Renal cortex interstitium (tissue), 11 donors: ENCODE results near the gene CLSTN2. TPM values are rescaled to one million over a fixed set of nuclear protein-coding genes. Genes with fewer than 3 reads are reported as not detected.
A peak's percentile ranks its signal among the peaks of the same experiment; 100 is the strongest.

ENCODE experiments used
- DNase-seq, 11 donors: peaks; one replicate each; pipeline ENCODE4 v3.0.0-alpha.2; 2013; ENCODE audit warnings: low read depth in 9 of 11, low spot score in 4 of 11; ENCODE audit errors: extremely low read depth in 1 of 11
- polyA plus RNA-seq, 3 donors: library from polyadenylated mRNA; unstranded; fragments of 120-200 nt; gene quantifications; one replicate each; pipeline ENCODE4 v1.2.1, GENCODE V29; 2013; ENCODE audit not compliant: insufficient read length in 3 of 3

The CLSTN2 gene
- polyA plus RNA-seq, 3 donors, result 1.3 to 2.6 (median 1.9) TPM

DNA sequence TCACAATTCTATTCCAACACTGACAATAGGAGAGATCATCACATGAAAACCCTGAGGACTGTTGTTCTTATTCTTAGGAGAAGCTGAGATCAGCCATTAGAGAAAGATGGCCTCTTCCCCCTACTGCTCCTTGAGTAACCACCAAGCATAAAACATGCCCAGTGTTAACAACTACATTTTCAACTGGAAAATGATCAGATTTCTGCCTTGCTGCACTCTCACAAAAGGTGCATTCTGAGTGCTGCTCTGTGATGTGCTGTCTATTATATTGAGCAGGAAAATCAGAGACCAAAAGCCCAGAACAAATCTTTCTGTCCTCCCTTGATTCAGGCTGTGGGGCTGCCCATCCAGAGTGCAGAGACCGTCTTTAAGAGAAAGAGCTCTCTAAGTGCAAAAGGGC is 438.2 kb downstream of the CLSTN2 start:
- DNase-seq, result no peak

DNA sequence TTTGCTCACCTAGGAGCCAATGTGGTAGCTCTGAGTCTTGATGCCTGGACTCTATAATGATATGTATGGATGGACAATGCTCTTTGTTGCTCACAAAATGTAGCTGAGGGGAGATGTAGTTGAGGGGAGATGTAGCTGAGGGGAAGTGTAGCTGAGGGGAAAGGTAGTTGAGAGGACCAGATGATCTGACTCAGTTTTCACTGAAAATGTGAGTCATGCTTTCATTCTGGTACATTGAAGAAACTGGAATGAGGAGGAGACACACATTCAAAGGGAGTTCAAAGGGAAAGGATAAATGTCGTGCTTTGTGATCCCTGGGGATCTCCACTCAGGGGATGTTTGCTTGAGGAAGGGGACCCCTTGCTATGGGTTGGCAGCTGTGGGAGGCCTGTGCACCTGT is 440.0 kb downstream of the CLSTN2 start:
- no peak for DNase-seq

DNA sequence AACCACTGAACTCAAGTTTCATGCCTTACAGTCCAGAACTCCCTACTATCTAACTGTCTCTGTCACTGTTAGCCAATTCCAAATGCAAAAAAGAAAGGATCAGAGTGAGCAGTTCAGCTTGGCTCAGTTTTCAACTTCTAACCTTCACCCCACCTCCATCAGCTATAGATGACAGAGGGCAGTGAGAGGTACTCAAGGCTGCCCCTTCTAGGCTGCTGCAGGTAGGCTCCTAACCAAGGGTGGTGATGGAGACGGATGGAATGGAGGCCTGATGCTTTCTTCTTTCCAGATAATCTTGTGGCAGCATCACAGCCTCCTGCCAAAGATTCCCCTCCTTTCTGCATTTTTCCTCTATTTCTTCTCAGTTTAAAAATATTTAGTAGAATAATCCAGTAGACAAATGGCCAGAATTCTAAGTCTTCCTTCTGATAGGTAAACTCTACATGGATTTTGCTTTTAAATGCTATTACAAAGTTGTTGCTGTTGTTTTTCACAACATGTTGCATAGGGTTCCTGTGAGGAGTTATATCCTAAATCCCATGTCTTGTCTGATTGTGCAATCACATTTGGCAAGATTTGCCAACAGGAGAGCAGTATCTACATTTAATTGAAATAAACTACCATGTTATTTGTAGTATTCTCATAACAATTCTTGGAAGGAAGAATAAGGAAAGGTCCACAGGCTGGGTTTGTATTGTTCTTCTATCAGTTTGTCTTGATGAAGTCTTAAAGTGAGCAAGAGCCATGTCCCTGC is 441.3 kb downstream of the CLSTN2 start:
- no peak for DNase-seq

DNA sequence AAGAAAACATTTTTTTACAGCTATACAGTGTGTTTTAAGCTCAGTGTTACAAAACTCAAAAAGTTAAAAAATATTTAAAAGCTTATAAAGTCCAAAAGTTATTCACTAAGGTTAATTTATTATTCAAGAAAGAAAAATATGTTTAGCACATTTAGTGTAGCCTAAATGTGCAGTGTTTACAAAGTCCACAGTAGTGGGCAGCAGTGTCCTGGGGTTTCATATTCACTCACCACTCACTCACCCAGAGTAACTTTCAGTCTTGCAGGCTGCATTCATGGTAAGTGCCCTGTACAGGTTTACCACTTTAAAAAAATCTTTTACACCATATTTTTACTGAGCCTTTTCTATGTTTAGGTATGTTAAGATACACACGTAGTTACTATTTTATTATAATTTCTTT is 442.7 kb downstream of the CLSTN2 start:
- DNase-seq, result no peak

DNA sequence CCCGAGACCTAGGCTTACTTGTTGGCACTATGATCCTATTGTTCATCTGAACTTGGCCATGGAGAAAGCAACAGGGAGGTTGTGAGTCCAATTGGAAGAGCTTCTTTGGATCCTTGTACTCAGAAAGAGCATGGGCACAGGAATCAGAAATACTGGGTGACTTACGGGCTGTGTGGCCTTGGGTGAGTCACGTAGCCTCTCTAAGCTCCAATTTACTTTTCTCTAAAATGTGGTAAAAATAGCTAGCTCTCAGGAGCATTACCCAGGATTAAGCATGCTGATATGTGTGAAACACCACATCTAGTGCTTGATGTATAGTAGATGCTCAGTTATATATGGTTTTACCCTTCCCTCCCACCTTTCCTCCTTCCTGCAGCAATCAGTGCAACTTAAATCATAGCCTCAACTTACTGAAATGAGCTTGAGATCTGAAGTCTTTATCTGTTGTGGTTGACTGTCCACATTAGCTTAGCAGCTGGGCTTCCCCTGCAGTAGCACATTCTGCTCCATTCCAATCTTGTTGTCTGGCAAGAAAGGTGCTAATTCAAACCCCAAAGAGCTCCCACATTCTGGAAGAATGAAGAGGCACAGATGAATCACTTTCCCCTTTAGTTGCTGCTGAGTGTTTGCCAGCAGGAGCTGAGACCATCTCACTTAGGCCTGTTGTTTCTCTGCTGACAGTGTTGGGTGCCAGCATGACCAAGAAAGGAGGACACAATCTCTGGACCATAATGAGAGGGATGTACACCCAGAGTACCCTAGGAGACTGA is 443.8 kb downstream of the CLSTN2 start:
- no peak for DNase-seq

DNA sequence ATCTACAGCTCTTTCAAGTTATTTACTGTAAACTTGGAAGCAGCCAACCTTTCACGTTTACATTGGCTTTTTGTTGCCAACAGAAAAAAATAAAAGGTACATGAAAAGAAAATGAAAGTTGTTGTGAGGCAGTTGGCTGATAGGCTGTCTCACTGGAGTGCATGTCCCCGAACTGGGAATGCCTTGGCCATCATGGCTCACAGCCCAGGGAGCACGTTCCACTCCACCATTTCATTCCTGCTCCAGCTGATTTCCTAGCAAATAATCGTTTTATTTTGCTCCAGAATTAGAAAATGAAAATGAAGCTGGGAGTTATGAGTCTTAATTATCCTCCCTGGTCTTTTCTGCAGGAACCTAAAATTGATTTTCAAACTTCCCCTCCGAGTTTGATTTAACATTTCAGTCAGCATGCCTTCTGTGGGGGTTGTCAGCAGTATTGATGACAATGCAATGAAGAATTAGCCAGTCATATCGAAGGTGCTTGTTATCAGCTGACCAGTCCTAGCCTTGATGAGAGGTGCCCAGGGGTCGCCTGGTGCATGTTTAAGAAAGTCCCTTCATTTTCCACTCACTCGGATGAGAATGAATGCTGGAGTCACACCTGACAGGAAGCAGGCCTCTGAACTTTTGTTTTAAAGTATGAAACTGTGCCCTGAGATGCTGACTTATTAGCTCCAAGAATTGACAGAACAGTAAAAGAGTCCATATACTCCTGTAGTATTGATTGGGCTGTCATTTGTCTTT is 449.2 kb downstream of the CLSTN2 start:
- DNase-seq, result no peak

DNA sequence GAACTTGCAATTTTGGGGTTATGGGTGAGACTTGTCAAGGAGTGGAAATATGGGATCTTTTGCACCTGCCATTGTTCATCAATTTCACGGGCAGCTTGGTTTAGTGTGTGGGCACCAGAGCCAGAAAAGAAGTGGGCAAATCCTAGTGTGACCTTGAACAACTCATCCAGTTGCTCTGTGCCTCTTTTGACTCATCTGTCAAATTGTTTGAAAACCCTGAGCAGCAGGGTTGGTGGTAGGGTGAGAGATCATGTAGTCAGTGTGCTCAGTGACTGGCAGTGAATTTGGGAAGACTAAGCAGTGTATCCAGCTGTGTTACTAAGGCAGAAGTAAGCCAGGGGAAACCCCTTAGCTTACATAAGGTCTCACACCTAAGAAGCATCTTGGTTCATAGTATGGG is 449.9 kb downstream of the CLSTN2 start:
- no peak for DNase-seq

DNA sequence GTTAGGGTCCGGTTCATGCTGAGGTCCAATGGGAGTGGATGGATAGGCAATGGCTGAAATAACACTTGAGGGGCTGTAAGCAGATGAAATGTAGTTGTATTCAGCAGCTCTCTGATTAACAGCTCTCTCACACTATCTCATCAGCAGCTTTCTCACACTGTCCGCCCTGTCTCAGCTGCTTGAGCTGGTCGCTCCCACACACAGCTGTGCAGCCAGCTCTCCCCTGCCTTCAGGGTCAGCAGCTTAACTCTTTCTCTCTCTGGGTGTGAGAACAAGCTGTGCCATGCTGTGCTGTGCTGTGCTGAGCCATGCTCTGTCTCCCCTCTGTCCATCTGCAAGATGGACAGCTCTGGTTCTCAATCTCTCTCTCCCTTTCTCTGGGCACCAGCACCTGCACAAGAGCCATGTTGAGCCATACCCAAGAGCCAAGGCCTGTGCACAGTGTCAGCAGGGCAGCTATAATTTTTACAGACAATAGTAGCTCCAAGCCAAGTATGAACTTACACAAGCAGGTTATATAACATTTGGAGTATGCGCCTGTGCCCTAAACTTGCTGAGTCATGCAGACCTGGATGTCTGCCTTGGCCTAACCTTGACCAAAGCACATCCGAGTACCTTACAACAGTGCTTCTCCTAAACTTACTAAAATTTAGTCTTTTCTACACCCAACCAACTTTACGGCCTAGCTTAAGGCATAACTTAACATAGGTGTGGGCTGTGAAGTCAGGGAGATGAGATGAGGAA is 451.5 kb downstream of the CLSTN2 start:
- peak in 10 of 11 donors; percentile 32 to 67 (median 56) for DNase-seq

DNA sequence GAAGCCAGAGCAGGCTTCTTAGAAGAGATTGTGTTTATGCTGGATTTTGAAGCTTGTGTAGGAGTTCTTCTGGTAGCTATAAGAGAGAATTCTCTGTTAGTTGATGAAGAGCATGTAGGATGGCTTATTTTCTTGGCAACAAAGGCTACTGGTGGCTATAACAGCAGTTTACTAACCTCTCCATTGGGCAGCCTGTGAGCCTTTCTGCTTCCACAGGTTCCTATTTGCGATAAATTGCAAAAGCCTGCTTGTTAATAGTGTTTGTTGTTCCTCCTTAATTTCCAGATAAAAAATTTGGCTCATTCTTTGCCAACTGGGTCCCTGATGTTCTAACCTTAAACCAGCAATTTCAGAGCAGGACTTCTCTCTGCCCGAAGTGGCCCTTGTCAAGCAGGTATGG is 452.3 kb downstream of the CLSTN2 start:
- DNase-seq, result no peak

DNA sequence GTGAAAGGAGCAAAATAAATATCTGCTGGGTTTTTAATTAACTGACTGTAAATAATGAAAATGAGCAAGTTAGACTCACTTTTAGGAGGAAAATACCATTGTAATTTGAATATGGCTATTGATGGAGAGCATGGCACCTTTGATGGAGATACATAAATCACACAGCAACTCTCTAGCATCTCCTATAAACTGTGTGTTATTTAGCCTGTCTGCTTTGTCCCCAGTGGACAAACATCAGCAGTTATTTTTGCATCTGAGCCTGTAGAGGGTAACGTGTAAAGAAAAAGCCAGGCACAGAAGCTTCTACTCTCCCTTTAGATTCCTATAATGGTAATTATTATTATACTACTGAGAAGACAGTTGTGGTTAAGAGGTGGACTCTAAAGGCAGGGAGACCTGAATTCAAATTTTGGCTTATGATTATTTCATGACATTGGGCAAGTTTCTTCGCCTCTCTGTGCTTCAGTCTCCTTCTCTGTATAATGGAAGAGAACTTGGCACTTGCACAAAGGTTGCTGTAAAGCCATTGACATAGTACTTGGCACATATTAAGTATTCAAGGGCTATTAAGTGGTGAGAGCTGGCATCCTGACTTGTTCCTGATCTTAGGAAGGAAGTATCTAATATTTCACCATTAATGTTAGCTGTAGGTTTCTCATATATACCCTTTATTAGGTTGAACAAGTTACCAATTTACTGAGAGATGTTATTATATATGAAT is 453.4 kb downstream of the CLSTN2 start:
- no peak for DNase-seq

DNA sequence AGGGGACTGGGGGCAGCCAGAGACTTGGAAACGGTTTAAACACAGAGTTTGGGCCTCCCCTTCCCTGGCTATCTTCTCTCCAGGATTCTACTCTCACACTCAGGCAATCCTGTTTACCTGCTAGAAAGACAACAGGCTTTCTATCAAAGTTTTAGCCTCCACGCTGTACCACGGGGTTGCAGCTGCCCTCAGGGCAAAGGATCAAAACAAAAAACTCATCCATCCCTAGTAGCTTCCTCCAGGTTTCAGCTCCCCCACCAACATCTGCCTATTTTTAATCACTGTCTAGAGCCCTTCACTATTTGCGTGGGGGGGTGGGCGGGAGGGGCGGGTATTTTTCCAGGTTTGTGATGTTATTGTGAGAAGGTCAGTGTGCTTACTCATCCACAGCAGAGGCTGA is 456.1 kb downstream of the CLSTN2 start:
- DNase-seq, result no peak

DNA sequence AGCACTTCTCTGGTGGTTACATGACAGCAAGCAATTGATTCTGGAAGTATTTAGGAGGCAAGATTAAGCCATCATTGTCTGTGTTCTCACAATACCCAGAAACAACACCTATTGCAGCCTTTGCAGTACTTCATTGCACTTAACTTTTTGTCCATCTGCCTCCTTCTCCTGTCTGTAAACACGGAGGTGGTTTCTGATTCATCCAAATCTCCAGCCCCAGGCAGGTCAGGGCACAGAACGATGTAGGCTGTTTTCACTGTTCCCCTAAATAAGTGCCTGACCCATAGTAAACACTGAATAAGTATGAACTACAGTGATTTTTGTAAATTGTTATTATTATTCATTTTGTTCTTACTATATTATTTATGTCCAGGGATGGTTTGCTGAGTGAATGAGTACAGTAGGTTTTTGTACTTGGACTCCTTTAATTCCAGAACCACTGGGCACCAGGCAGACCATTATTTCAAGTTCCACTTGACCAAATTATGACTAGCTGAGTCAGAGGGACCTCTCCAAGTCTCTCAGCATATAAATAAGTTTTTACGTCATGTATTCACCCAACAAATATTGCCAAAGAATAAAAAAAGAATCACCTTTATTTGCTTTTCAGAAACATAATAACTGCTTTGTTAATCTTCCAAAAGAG is 459.6 kb downstream of the CLSTN2 start:
- no peak for DNase-seq

DNA sequence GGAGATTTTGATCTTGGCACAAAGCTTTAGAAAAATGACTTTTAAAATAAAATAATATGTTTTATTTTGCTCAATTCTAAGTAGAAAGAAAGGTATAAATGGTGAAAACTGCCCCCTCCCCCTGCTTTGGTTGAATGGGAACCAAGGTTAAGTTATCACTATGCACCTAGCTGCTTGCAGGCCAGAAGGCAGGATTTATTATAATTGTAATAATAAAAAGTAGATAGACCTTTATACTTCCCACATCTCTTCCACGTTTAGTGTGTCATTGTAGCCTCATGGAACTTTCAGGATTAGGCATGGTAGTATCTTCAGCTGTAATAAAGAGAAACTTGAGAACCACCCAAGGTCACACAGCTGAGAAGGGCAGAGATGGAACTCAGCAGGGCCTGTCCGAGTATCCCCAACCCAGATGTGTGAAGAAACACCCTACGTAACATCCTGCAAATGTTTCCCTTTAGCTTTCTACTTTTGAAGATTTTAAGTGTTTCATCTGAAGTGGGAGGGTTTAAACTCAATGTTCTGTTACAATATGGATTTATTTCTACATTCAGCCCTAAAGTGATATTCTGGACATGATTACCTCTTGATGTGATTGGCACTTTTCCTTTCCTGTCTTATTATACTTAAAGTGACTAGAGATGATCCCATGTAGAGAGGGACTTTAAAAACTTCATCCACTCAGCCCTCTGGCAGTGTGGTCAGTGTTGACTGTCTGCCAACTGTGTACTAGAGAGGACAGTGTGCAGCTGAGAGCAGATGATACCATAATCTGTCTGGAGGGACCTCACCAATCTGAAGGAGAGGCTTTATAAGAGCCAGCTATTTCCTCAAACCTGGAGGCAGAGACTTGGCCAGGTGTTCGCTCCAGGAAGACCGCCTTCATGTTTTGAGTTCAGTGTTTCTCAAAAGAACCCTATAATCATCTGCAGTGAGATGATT is 460.4 kb downstream of the CLSTN2 start:
- DNase-seq, result no peak

DNA sequence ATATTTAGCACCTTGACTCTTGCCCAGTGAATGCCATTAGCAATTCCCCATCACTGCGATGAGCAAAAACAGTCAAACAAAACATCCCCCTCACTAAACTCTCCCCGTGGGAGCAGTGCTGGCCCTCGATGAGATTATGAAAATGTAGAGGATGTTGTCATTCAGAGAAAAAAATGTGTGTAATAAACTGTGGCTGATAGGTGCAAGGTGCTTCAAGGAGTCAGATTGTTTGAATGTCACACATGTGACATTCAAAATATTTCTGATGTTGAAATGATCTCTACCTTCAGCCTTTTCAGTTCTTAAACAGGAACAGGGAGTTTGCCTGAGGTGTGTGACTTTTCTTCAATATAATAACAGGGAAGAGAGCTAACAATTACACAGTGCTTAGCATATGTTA is 461.1 kb downstream of the CLSTN2 start:
- DNase-seq, result no peak

DNA sequence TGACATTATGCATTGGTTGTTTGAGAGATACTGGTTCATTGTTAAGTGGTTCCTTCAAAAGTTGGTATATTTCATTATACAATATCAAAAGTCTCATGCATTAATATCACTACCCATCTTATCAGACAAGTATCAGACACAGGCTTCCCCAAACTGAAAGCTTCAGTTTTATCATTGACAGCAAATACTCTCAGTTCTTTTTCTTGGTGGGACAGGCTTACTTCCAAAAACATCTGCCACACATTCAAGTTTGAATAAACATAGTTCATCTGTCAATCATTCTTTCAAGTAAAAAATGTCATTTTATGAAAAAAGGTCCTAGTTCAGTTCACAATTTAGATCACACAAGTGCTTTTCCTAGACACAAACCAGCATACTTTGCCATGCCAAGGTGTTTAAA is 462.9 kb downstream of the CLSTN2 start:
- no peak for DNase-seq

DNA sequence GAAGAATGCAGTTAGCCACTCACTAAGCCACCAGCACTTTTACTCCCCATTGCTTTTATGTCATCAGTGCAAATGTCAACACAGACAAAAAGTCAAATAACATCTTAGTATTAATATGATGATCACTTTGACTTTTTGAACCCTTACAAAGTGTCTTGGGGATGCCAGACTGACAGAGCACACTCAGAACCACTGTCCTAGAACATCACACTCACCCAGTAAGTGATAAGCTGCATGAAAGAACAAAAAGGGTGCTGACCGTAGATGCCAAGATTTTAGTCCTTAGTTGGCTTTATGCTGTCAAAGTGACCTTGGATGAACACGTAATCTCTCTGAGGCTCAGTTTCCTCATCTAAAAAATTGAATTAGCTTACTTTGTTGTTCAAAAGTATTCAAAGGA is 463.4 kb downstream of the CLSTN2 start:
- no peak for DNase-seq

DNA sequence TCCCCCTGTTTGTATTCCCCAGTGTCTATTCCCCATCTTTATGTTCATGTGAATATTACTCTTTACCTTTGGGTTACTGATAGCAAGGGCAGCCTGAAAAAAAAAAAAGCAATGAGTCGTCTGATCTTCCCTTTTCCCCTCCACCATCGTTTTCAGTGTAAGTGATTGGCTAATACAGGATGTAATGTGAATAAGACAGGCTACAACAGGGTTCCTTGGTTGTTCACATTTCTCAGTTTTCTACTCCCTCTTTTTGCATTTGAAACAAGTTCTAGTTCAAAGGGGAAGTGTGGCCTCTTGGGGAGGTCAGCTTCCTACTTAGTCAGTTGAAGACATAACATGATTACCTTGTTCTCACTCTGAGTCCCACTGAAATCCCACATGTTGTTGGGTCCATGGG is 464.9 kb downstream of the CLSTN2 start:
- no peak for DNase-seq
